Activated B cell treated with CpG ODN at 0.5 μM for 24 hours (primary cell): Measurements from ENCODE around the gene MBNL1. TPM values are rescaled to one million over a fixed set of nuclear protein-coding genes. Genes with fewer than 3 reads are reported as not detected.
A peak's percentile ranks its signal among the peaks of the same experiment; 100 is the strongest.

Experiments used
- ATAC-seq: fragments of 200-7000 bp; cut with Tn5 transposase; one replicate; pipeline ENCODE4 v1.10.0; 2021; ENCODE audit warnings: low read depth, mild to moderate bottlenecking, moderate library complexity
- CTCF ChIA-PET: fragments of 350-600 bp; sonication (Branson Sonifier 250); formaldehyde crosslinking; loops from one replicate; lab custom pipeline; 2021; ENCODE audit warnings: antibody characterized with exemption; lab: Charles Lee
- POLR2A ChIA-PET: fragments of 350-600 bp; sonication (Branson Sonifier 250); formaldehyde crosslinking; loops from one replicate; lab custom pipeline; 2021; ENCODE audit warnings: antibody characterized with exemption; lab: Charles Lee
- DNase-seq: peaks from one replicate; pipeline ENCODE4 v3.0.0; 2022
- H3K27ac Mint-ChIP-seq: one replicate; pipeline ENCODE4 v1.8.0; 2020; ENCODE audit warnings: mixed read lengths
- H3K27me3 Mint-ChIP-seq: one replicate; pipeline ENCODE4 v1.8.0; 2021; ENCODE audit warnings: mixed read lengths
- H3K36me3 Mint-ChIP-seq: one replicate; pipeline ENCODE4 v1.8.0; 2021; ENCODE audit warnings: low read depth, mixed read lengths
- H3K4me1 Mint-ChIP-seq: one replicate; pipeline ENCODE4 v1.8.0; 2021; ENCODE audit warnings: mixed read lengths
- H3K4me3 Mint-ChIP-seq: one replicate; pipeline ENCODE4 v1.8.0; 2020; ENCODE audit warnings: mild to moderate bottlenecking, mixed read lengths
- H3K9me3 Mint-ChIP-seq: one replicate; pipeline ENCODE4 v1.8.0; 2020; ENCODE audit warnings: mixed read lengths
- CTCF ChIP-seq: fragments of 200-600 bp; IDR thresholded peaks from one replicate; pipeline ENCODE4 v1.8.0; 2022; ENCODE audit warnings: antibody characterized with exemption, mild to moderate bottlenecking
- intact Hi-C: fragments of 100-400 bp; cut with micrococcal nuclease; formaldehyde crosslinking; loops from one replicate; pipeline ENCODE4 v1.15.1; 2024
- total RNA-seq: library from RNA; stranded (reverse); gene quantifications from 2 replicates; pipeline ENCODE4 v1.2.3, GENCODE V29; 2022

Gene MBNL1
- total RNA-seq, 1 donor from 2014 or later, result 561 TPM

DNA sequence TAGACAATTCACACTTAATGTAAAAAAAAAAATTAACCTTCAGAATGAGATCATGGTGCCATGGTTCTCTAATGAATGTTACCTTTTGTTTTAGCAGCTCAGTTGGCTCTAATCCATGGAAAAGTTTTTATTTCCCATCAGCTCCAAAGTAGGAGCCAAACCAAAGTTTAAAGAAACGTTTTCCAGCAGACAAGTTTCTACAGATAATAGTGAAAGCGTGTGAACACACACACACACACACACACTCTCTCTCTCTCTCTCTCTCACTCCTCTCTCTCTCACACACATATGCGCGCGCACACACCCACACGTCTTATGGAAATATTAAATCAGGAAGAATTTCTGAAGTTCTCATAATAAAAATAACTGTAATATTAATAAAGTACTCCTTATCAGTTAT, 46.9 kb downstream of the MBNL1 start:
- Mint-ChIP-seq H3K27ac (no peak overlapping the region), H3K9me3 (no peaks in the 10 kb centered on the region), H3K36me3 (peaks cover 64% of the 10 kb centered on the region), H3K4me1 (peaks cover 62% of the 10 kb centered on the region), H3K4me3 (no peak overlapping the region), H3K27me3 (no peaks in the 10 kb centered on the region)
- POLR2A ChIA-PET, result no interaction called here
- intact Hi-C loops, result no loop called here
- no peak for TF ChIP-seq CTCF
- CTCF ChIA-PET, result no interaction called here
- DNase-seq (no peak), ATAC-seq (no peak)

DNA sequence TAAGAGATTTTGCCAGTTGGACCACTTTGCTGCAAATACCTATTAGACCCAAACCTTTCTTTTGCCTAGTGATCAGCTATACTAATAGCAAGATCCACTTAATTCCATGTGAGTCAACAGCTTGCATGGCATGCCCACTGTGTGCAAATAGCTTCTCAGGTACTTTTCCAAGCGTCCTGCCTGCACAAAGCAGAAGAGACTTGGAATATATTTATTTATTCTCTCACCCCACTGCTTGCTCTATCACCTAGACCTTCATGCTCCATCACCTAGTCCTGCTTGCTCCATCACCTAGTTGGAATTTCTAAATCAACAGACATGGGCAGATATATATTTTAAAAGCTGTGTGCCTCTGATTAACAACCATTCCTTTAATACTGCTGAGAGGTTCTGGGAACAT, 47.6 kb downstream of the MBNL1 start:
- no peak overlapping the region for H3K27ac Mint-ChIP-seq
- intact Hi-C loops, result no loop called here
- no peak overlapping the region for H3K4me3 Mint-ChIP-seq
- no peak for ATAC-seq
- ChIA-PET CTCF (interaction anchor here (2.6 kb wide), 1 partner anchor 133 kb away, joined by 7 read pairs; no protein-coding TSS in a partner anchor), POLR2A (interaction anchor here (2.5 kb wide), 1 partner anchor 48 kb away, joined by 8 read pairs; the partner anchor contains the start of gene MBNL1)
- H3K9me3 Mint-ChIP-seq, result no peaks in the 10 kb centered on the region
- H3K4me1 Mint-ChIP-seq, result peaks cover 68% of the 10 kb centered on the region
- DNase-seq, result no peak
- no peaks in the 10 kb centered on the region for H3K27me3 Mint-ChIP-seq
- TF ChIP-seq CTCF, result no peak
- peaks cover 67% of the 10 kb centered on the region for H3K36me3 Mint-ChIP-seq

GRCh38 chr3:152317184-152317583, 48.5 kb downstream of the MBNL1 start:
- ChIA-PET POLR2A (interaction anchor here (2.5 kb wide), 1 partner anchor 49 kb away, joined by 8 read pairs; the partner anchor contains the start of gene MBNL1), CTCF (interaction anchor here (2.6 kb wide), 1 partner anchor 134 kb away, joined by 7 read pairs; no protein-coding TSS in a partner anchor)
- no peak overlapping the region for H3K4me3 Mint-ChIP-seq
- H3K4me1 Mint-ChIP-seq, result peaks cover 75% of the 10 kb centered on the region
- no peak for TF ChIP-seq CTCF
- no peaks in the 10 kb centered on the region for H3K9me3 Mint-ChIP-seq
- H3K27ac Mint-ChIP-seq, result no peak overlapping the region
- intact Hi-C loops, result no loop called here
- H3K36me3 Mint-ChIP-seq, result peaks cover 70% of the 10 kb centered on the region
- DNase-seq (no peak), ATAC-seq (no peak)
- H3K27me3 Mint-ChIP-seq, result no peaks in the 10 kb centered on the region

GRCh38 chr3:152317956-152318355, 49.2 kb downstream of the MBNL1 start:
- no peaks in the 10 kb centered on the region for H3K27me3 Mint-ChIP-seq
- intact Hi-C loops, result loop anchor here (1.0 kb wide), 1 partner anchor 10 kb away; no protein-coding TSS in a partner anchor
- POLR2A ChIA-PET, result interaction anchor here (1.1 to 2.5 kb wide), 3 partner anchors 8 to 134 kb away, joined by 3 to 8 read pairs (median 3); partner anchors contain the start of gene MBNL1
- peaks cover 80% of the 10 kb centered on the region for H3K4me1 Mint-ChIP-seq
- no peak for ATAC-seq
- no peaks in the 10 kb centered on the region for H3K9me3 Mint-ChIP-seq
- DNase-seq, result no peak
- CTCF ChIA-PET, result interaction anchor here (1.1 to 2.6 kb wide), 3 partner anchors 26 to 134 kb away, joined by 3 to 7 read pairs (median 5); no protein-coding TSS in a partner anchor
- H3K36me3 Mint-ChIP-seq, result peaks cover 71% of the 10 kb centered on the region
- H3K4me3 Mint-ChIP-seq, result no peak overlapping the region
- H3K27ac Mint-ChIP-seq, result no peak overlapping the region
- TF ChIP-seq CTCF, result no peak

DNA sequence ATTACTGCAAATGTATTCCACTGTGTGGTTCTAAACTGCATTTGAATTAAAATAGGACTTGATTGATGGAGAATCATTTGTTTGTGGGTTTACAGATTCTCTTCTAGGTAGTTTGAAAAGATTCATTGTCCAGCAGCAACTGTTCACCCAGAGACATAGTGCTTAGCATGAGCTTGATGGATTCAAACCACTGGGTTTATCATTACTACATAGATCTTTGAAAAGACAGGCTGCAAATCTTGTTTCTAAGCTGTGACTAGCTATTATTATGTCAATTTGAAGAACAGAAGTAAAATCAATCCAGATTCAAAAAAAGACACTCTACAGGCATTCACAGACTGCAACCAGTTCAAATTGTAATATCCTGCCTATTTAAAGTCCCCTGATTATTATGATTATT, 49.8 kb downstream of the MBNL1 start:
- POLR2A ChIA-PET, result interaction anchor here (0.5 to 2.5 kb wide), 4 partner anchors 9 to 135 kb away, joined by 3 to 8 read pairs (median 3); partner anchors contain the start of gene MBNL1
- CTCF ChIA-PET, result interaction anchor here (1.1 to 2.6 kb wide), 3 partner anchors 26 to 135 kb away, joined by 3 to 7 read pairs (median 5); no protein-coding TSS in a partner anchor
- H3K4me1 Mint-ChIP-seq, result peaks cover 79% of the 10 kb centered on the region
- peaks cover 67% of the 10 kb centered on the region for H3K36me3 Mint-ChIP-seq
- TF ChIP-seq CTCF, result no peak
- no peaks in the 10 kb centered on the region for H3K9me3 Mint-ChIP-seq
- H3K27me3 Mint-ChIP-seq, result no peaks in the 10 kb centered on the region
- H3K4me3 Mint-ChIP-seq, result no peak overlapping the region
- ATAC-seq (no peak), DNase-seq (no peak)
- H3K27ac Mint-ChIP-seq, result peak overlapping the region; percentile 12
- intact Hi-C loops, result loop anchor here (1.0 kb wide), 1 partner anchor 10 kb away; no protein-coding TSS in a partner anchor
